Activated naive CD8-positive, alpha-beta T cell treated with anti-CD3 and anti-CD28 coated beads, Interleukin-2, amount 50 U/mL, for 16 hours (primary cell): ENCODE data around the gene AVEN.
"Not testable (repeated sequence)": the region's sequence is repeated elsewhere in the genome, so short reads cannot be mapped to it uniquely, and the experiment has no call there.

Source experiments
- DNase-seq: peaks from one replicate; pipeline ENCODE4 v3.0.0-alpha.2; 2020; ENCODE audit warnings: low read depth, low spot score

Gene AVEN

DNA sequence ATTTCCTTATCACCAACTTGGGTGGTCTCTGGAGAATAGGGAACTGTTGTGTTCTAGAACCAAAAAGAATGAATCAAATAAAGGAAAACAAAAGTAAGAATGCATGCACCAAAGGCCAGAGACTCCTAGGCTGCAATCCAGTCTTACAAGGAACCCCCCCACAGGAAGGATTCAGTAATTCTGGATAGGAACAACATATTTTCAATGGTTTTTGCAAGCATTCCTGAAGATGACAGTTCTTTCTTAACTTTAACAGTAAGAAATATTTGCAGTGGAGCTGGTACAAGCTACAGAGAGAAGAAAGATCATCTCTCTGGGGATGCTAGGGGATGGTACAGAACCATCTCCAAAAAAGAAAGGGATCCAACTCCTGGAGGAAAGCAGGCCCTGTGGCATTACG lies 186.9 kb downstream of the AVEN start:
- no peak for DNase-seq

DNA sequence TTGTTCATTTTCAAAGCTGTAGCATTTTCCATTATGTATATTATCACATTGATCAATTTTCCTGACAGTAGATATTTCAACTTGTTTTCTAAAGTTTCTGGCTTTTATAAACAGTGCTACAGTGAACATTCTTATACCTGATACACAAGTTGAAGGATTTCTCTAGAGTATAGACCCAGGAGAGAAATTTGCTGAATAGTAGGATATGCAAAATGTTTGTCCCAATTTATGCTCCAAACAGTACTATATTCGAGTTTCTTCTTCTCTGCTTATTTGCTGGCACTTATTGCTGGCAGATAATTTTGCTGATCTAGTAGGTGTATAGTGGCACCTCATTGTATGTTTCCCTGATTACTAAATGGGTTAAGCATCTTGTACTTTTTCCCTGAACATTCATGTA lies 187.9 kb downstream of the AVEN start:
- no peak for DNase-seq

DNA sequence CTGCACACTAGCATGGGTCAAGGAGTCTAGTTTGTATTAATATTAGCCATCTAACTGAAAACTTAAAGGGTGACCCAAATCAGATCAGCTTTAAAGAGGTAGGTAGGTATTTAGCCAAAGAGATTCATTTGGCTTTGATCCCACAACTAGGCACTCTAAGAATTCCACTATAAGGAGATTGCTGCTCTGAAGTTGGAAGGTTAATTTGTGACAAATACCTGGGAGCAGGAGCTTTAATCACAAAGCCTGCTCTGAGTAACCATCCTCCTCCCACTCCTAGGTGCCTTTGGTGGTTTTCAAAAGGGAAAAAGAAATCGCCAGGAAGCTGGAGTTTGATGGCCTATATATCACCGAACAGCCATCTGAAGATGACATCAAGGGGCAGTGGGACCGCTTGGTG lies 191.0 kb downstream of the AVEN start:
- DNase-seq = no peak

- DNase-seq = no peak
Measured at GRCh38 chr15:33846862-33847261, 192.1 kb downstream of the AVEN start.

DNA sequence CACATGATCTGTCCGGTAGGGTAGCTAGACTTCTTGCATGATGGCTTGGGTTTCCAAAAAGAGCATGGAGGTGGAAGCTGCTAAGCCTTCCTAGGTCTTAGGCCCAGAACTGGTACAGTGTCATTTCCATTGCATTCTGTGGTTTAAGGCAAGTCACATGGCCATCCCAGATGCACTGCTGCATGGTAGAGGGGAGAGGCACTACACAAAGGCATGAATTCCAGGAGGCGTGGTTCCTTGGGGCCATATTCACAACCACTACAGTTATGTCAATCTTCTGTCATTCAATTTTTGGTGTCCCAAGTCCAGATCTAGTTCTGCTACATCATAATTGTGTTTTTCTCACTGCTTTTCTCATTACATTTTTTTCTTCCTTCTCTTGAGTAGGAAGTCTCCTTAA lies 192.9 kb downstream of the AVEN start:
- DNase-seq = no peak

DNA sequence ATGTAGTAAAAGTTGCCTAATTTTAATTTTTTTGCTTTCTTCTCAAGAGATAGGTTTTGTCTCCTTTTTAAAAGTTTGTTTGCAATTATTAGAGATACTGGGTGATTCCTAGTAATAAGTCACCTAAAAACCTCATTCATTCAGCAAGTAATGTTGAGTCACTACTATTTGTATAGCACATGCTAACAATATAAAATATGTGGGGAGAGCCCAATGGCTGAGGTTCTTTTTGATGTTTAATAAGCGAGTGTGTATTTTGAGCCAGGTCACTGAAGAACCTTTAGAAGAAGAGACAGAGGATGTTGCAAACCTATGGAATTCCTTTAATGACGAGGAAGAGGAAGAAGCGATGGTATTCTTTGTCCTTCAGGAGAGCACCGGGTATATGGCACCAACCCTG lies 194.4 kb downstream of the AVEN start:
- DNase-seq = no peak

GRCh38 chr15:33844186-33844585 lies 194.8 kb downstream of the AVEN start:
- no peak for DNase-seq

- DNase-seq = no peak
Measured at GRCh38 chr15:33840615-33841014, 198.4 kb downstream of the AVEN start.

- DNase-seq = no peak
Measured at GRCh38 chr15:33839540-33839939, 199.5 kb downstream of the AVEN start.

- no peak for DNase-seq
Measured at GRCh38 chr15:33837294-33837693, 201.7 kb downstream of the AVEN start.

DNA sequence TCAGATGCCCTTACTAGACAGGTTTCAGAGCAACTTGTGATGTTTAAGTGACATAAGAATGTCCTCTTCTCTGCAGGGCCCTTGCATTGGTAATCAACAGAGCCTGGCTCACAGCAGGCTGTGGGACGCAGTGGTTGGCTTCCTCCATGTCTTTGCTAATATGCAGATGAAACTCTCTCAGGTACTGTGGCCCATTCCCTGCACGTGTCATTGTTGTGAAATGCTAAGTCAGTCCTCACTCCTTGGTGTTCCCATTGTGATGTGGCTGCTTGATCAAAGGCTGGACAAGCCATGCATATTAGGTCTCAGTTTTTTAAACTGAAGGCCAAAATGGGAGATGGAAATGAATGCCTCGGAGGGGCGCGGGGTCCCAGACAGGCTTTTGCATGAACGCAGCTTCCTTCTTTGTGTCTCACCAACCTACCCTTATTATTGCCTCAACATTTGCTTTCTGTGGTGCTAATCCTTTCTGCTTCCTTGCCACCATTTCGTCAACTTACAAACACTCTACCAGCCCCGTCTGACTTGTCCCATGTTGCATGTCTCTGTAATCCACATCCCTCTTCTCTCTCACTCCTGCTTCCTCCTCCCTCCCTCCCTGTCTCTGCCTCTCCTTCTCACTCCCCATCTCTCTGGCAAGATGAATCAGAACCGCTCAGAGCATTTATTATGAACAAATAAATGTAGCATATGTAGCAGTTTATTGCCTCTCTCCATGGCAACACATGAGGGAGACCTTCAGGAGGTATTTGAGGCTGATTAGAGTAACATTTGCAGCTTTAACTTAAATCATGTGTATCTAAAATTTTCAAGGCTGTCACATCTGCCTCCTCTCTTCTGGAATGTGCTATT lies 203.9 kb downstream of the AVEN start:
- no peak for DNase-seq

DNA sequence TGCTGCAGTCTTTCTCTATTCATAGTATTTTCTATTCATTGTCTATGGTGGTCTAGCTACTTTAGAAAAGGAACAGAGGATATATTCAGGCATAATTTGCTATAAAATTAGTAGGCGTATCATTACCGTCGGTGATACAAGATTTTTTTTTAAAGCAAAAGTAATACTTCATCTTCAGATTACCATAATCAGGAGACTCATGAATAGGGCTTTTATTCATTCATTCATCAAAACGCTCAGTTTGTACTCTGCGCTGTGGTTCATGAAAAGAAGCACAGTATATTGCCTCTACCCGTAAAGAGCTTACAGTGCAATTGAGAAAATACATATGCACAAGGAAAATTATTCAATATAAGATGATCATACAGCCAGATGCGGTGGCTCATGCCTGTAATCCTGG lies 207.4 kb downstream of the AVEN start:
- DNase-seq = no peak

DNA sequence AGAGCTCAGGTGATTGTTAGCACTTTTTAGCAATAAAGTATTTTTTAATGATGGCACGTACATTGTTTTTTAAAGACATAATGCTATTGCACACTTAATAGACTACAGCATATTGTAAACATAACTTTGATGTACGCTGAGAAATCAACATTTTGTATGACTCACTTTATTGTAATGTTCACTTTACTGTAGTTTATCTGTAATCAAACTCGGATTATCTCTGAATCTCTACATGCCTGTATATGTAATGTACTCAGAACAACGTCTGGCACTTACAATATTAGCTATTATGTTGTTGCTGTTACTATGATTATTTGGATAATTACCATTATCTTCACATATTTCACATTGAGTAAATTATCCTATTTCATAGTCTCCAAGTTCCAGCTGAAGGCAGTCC lies 208.7 kb downstream of the AVEN start:
- no peak for DNase-seq

- DNase-seq = no peak
Measured at GRCh38 chr15:33826201-33826600, 212.8 kb downstream of the AVEN start.

DNA sequence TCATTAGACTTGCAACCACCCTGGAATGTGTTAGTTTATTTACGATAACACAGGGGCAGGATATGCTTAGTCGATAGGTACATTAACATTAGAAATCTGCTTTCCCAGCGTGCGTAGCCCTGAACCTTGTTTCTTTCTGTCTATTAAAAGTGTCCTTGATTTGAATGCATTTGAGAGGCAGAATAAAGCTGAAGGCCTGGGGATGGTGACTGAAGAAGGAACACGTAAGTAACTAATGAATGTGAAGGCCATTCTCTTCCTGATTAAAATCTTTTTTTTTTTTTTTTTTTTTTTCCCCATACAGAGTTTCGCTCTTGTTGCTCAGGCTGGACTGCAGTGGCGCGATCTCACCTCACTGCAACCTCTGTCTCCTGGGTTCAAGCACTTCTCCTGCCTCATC lies 213.6 kb downstream of the AVEN start:
- no peak for DNase-seq

- no peak for DNase-seq
Measured at GRCh38 chr15:33823119-33823518, 215.9 kb downstream of the AVEN start.

DNA sequence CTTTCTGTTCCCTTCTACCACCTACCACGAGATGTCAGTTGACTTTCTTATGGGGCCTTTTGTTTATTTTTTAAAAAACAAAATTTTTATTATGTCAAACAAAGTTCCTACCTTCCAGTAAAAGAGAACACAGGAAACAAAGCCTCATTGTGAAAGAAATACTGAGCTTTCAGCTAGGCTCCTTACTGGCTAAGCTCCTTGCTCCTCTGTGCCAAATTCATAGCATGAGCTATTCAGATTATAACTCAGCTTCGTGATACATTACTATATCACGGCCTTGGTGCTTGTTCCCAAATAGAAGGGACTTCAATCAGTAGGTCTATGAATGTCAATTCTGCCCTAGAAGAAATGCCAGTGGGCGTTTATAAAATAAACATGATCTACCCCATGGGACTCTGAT lies 216.5 kb downstream of the AVEN start:
- DNase-seq = no peak

GRCh38 chr15:33819499-33819898 lies 219.5 kb downstream of the AVEN start:
- not testable (repeated sequence) for DNase-seq
